Measurements from ENCODE around the gene VGF.

VGF gene

GRCh38 chr7:101121991-101122932 is 43.1 kb downstream of the VGF start:
- no peak overlapping the region for H3K27ac ChIP-seq (ENCODE audit: extremely low read depth, low read depth, low read length)
- CTCF ChIA-PET, result interaction anchor here (0.5 to 6.7 kb wide), 11 partner anchors 9 to 1983 kb away, joined by 3 to 37 read pairs (median 5); no protein-coding TSS in a partner anchor
- POLR2A ChIA-PET, result interaction anchor here (0.6 to 1.4 kb wide), 7 partner anchors 10 to 1093 kb away, joined by 3 to 6 read pairs (median 4); partner anchors contain the start of gene SRRT
- H3K9me3 ChIP-seq (ENCODE audit: control insufficient read depth, insufficient read depth, low read depth, low read length), result no peaks in the 10 kb centered on the region
- H3K4me3 ChIP-seq (ENCODE audit: low read depth, low read length), result no peak overlapping the region
- no peaks in the 10 kb centered on the region; the same call in 1 of the 2 replicates for H3K4me1 ChIP-seq (ENCODE audit: control insufficient read depth, insufficient read depth, low read length)
- no peaks in the 10 kb centered on the region for H3K36me3 ChIP-seq (ENCODE audit: control insufficient read depth in 2 of 2, insufficient read depth in 1 of 2, low read length in 2 of 2)
- TF ChIP-seq SCRT1 (tag by site-specific recombination; IDR thresholded peaks at IDR 0.05; ENCODE audit: borderline replicate concordance) (no peak), ZNF530 (tag by site-specific recombination; IDR thresholded peaks at IDR 0.05; ENCODE audit: low read depth) (no peak), PRDM1 (tag by site-specific recombination; IDR thresholded peaks at IDR 0.05) (peak; percentile 94), ZBTB11 (tag by site-specific recombination; conservative IDR thresholded peaks at IDR 0.05; ENCODE audit: low read depth) (no peak), ZNF335 (tag by site-specific recombination; conservative IDR thresholded peaks at IDR 0.05) (0 out of 2 replicates have a peak, but pooled peaks have one; percentile 27), ZBTB20 (tag by site-specific recombination; IDR thresholded peaks at IDR 0.05) (peak; percentile 51; the same call in 1 of the 2 replicates), ZSCAN30 (tag by site-specific recombination; IDR thresholded peaks at IDR 0.05) (no peak), ZNF76 (tag by site-specific recombination; IDR thresholded peaks at IDR 0.05; ENCODE audit: borderline replicate concordance, low read depth) (no peak), ZBTB17 (tag by site-specific recombination; IDR thresholded peaks at IDR 0.05) (peak; percentile 36; the same call in 1 of the 2 replicates), ZIC2 (tag by site-specific recombination; IDR thresholded peaks at IDR 0.05) (peak; percentile 23; the same call in 1 of the 2 replicates), ZNF843 (tag by site-specific recombination; IDR thresholded peaks at IDR 0.05) (no peak), OVOL3 (tag by site-specific recombination; IDR thresholded peaks at IDR 0.05) (no peak), ZNF518A (tag by site-specific recombination; conservative IDR thresholded peaks at IDR 0.05; ENCODE audit: low read depth) (peak; percentile 66), ZNF639 (tag by site-specific recombination; IDR thresholded peaks at IDR 0.05) (no peak), ZNF366 (tag by site-specific recombination; conservative IDR thresholded peaks at IDR 0.05) (peak; percentile 57), HOXC10 (CRISPR knock-in tag; IDR thresholded peaks at IDR 0.05) (no peak)
- TF ChIP-seq, protein P1, sequence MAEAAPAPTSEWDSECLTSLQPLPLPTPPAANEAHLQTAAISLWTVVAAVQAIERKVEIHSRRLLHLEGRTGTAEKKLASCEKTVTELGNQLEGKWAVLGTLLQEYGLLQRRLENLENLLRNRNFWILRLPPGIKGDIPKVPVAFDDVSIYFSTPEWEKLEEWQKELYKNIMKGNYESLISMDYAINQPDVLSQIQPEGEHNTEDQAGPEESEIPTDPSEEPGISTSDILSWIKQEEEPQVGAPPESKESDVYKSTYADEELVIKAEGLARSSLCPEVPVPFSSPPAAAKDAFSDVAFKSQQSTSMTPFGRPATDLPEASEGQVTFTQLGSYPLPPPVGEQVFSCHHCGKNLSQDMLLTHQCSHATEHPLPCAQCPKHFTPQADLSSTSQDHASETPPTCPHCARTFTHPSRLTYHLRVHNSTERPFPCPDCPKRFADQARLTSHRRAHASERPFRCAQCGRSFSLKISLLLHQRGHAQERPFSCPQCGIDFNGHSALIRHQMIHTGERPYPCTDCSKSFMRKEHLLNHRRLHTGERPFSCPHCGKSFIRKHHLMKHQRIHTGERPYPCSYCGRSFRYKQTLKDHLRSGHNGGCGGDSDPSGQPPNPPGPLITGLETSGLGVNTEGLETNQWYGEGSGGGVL (tag by site-specific recombination; IDR thresholded peaks at IDR 0.05), result peak; percentile 87
- TF ChIP-seq, protein P2, sequence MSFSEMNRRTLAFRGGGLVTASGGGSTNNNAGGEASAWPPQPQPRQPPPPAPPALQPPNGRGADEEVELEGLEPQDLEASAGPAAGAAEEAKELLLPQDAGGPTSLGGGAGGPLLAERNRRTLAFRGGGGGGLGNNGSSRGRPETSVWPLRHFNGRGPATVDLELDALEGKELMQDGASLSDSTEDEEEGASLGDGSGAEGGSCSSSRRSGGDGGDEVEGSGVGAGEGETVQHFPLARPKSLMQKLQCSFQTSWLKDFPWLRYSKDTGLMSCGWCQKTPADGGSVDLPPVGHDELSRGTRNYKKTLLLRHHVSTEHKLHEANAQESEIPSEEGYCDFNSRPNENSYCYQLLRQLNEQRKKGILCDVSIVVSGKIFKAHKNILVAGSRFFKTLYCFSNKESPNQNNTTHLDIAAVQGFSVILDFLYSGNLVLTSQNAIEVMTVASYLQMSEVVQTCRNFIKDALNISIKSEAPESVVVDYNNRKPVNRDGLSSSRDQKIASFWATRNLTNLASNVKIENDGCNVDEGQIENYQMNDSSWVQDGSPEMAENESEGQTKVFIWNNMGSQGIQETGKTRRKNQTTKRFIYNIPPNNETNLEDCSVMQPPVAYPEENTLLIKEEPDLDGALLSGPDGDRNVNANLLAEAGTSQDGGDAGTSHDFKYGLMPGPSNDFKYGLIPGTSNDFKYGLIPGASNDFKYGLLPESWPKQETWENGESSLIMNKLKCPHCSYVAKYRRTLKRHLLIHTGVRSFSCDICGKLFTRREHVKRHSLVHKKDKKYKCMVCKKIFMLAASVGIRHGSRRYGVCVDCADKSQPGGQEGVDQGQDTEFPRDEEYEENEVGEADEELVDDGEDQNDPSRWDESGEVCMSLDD (tag by site-specific recombination; IDR thresholded peaks at IDR 0.05), result no peak
- TF ChIP-seq, protein P3, sequence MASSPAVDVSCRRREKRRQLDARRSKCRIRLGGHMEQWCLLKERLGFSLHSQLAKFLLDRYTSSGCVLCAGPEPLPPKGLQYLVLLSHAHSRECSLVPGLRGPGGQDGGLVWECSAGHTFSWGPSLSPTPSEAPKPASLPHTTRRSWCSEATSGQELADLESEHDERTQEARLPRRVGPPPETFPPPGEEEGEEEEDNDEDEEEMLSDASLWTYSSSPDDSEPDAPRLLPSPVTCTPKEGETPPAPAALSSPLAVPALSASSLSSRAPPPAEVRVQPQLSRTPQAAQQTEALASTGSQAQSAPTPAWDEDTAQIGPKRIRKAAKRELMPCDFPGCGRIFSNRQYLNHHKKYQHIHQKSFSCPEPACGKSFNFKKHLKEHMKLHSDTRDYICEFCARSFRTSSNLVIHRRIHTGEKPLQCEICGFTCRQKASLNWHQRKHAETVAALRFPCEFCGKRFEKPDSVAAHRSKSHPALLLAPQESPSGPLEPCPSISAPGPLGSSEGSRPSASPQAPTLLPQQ (tag by site-specific recombination; IDR thresholded peaks at IDR 0.05), result peak; percentile 94

Data from HEK293 (cell line).